GM19238 (cell line): ENCODE measurements around the gene TM4SF20.
"Not testable (repeated sequence)": the region's sequence is repeated elsewhere in the genome, so short reads cannot be mapped to it uniquely, and the experiment has no call there.

Source experiments
- DNase-seq: peaks from one replicate; pipeline ENCODE4 v3.0.0; 2011; ENCODE audit warnings: low spot score; ENCODE audit not compliant: insufficient read length

Gene TM4SF20

GRCh38 chr2:227398684-227399670 lies 19.9 kb upstream of the TM4SF20 start:
- no peak for DNase-seq

GRCh38 chr2:227397562-227397961 lies 18.5 kb upstream of the TM4SF20 start:
- no peak for DNase-seq

GRCh38 chr2:227395556-227395955 lies 16.4 kb upstream of the TM4SF20 start:
- DNase-seq: no peak

- no peak for DNase-seq
Observed at GRCh38 chr2:227394401-227394800, 15.3 kb upstream of the TM4SF20 start.

GRCh38 chr2:227390468-227391256 lies 11.6 kb upstream of the TM4SF20 start:
- DNase-seq: no peak

- no peak for DNase-seq
Observed at GRCh38 chr2:227389661-227390060, 10.6 kb upstream of the TM4SF20 start.

GRCh38 chr2:227389231-227389630 lies 10.1 kb upstream of the TM4SF20 start:
- DNase-seq: no peak

GRCh38 chr2:227388537-227389011 lies 9.5 kb upstream of the TM4SF20 start:
- DNase-seq: no peak

GRCh38 chr2:227387583-227387982 lies 8.5 kb upstream of the TM4SF20 start, which contains the start of gene SCYGR1:
TSS of gene SCYGR1 (minus strand) at chr2:227387949. CDS start at chr2:227387949, 0 bp downstream.
- not testable (repeated sequence) for DNase-seq

GRCh38 chr2:227386630-227387029 lies 7.5 kb upstream of the TM4SF20 start:
- DNase-seq: no peak

GRCh38 chr2:227383686-227384085 lies 4.6 kb upstream of the TM4SF20 start:
- no peak for DNase-seq

- not testable (repeated sequence) for DNase-seq
Observed at GRCh38 chr2:227382241-227382835, 3.2 kb upstream of the TM4SF20 start.

- no peak for DNase-seq
Observed at GRCh38 chr2:227378371-227378782, 729 bp downstream of the TM4SF20 start.

GRCh38 chr2:227377467-227378351 lies 1.4 kb downstream of the TM4SF20 start:
- no peak for DNase-seq

GRCh38 chr2:227376656-227377396 lies 2.3 kb downstream of the TM4SF20 start:
- DNase-seq: no peak

- DNase-seq: no peak
Observed at GRCh38 chr2:227374158-227374557, 4.9 kb downstream of the TM4SF20 start.

- DNase-seq: no peak
Observed at GRCh38 chr2:227373389-227373788, 5.7 kb downstream of the TM4SF20 start.

GRCh38 chr2:227370791-227371312 lies 8.3 kb downstream of the TM4SF20 start:
- no peak for DNase-seq

- no peak for DNase-seq
Observed at GRCh38 chr2:227370092-227370491, 9.0 kb downstream of the TM4SF20 start.

GRCh38 chr2:227368574-227368973 lies 10.5 kb downstream of the TM4SF20 start:
- DNase-seq: no peak
